ENCODE measurements around the gene DENND11. TPM values are rescaled to one million over a fixed set of nuclear protein-coding genes. Genes with fewer than 3 reads are reported as not detected.

DENND11 gene
- polyA plus RNA-seq, 1 of the 3 experiments (the other 2 are of a cell fraction), result 5.5 TPM

GRCh38 chr7:141664450-141664849 lies 37.5 kb downstream of the DENND11 start:
- ChIA-PET POLR2A (no interaction called here), CTCF (interaction anchor here (0.8 to 7.9 kb wide), 4 partner anchors 10 to 73 kb away, joined by 3 to 39 read pairs (median 20); no protein-coding TSS in a partner anchor)
- H2AFZ ChIP-seq (ENCODE audit: low read depth), result no peak overlapping the region
- TF ChIP-seq USF2 (IDR thresholded peaks at IDR 0.05; ENCODE audit: borderline replicate concordance, low read depth, low read length), result no peak
- TF ChIP-seq CTCF (IDR thresholded peaks at IDR 0.05), result no peak
- no peak for TF ChIP-seq USF1 (IDR thresholded peaks at IDR 0.05; ENCODE audit: borderline replicate concordance, low read depth)
- no peak for TF ChIP-seq MXI1 (IDR thresholded peaks at IDR 0.05; ENCODE audit: low read depth, low read length)
- TF ChIP-seq, protein P1, sequence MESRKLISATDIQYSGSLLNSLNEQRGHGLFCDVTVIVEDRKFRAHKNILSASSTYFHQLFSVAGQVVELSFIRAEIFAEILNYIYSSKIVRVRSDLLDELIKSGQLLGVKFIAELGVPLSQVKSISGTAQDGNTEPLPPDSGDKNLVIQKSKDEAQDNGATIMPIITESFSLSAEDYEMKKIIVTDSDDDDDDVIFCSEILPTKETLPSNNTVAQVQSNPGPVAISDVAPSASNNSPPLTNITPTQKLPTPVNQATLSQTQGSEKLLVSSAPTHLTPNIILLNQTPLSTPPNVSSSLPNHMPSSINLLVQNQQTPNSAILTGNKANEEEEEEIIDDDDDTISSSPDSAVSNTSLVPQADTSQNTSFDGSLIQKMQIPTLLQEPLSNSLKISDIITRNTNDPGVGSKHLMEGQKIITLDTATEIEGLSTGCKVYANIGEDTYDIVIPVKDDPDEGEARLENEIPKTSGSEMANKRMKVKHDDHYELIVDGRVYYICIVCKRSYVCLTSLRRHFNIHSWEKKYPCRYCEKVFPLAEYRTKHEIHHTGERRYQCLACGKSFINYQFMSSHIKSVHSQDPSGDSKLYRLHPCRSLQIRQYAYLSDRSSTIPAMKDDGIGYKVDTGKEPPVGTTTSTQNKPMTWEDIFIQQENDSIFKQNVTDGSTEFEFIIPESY (IDR thresholded peaks at IDR 0.05; ENCODE audit: borderline replicate concordance, low read depth), result no peak
- TF ChIP-seq CHD2 (IDR thresholded peaks at IDR 0.05; ENCODE audit: low read length, partially characterized antibody), result no peak
- no peak for DNase-seq
- H3K79me2 ChIP-seq (ENCODE audit: insufficient read depth), result no peaks in the 10 kb centered on the region
- peaks cover 27 to 59% of the 10 kb centered on the region in 2 experiments for H3K36me3 ChIP-seq (replicated peaks in 1 of 2; ENCODE audit: control insufficient read depth in 1 of 2, insufficient read depth in 2 of 2, low read length in 1 of 2)
- H3K27ac ChIP-seq (ENCODE audit: low read depth in 2 of 2, low read length in 1 of 2), result no peak overlapping the region
- WGBS (ENCODE audit: low lambda C conversion rate), result 91% methylated on average over 6 of the region's 6 CpGs
- H3K9me3 ChIP-seq, result no peaks in the 10 kb centered on the region
- no peaks in the 10 kb centered on the region for H3K27me3 ChIP-seq (ENCODE audit: insufficient read depth)
- no peak overlapping the region for H3K9ac ChIP-seq
- no peaks in the 10 kb centered on the region for H3F3A ChIP-seq (replicated peaks; ENCODE audit: insufficient read depth)
- H3K9me2 ChIP-seq, result no peaks in the 10 kb centered on the region
- no peak overlapping the region for H3K4me2 ChIP-seq
- no peak overlapping the region for H3K4me3 ChIP-seq (ENCODE audit: low read depth in 2 of 2, low read length in 1 of 2)
- no peaks in the 10 kb centered on the region for H3K4me1 ChIP-seq (ENCODE audit: control insufficient read depth in 1 of 2, insufficient read depth in 2 of 2, low read depth in 1 of 2, low read length in 1 of 2)
- no peaks in the 10 kb centered on the region for H4K20me1 ChIP-seq (ENCODE audit: insufficient read depth)

DNA sequence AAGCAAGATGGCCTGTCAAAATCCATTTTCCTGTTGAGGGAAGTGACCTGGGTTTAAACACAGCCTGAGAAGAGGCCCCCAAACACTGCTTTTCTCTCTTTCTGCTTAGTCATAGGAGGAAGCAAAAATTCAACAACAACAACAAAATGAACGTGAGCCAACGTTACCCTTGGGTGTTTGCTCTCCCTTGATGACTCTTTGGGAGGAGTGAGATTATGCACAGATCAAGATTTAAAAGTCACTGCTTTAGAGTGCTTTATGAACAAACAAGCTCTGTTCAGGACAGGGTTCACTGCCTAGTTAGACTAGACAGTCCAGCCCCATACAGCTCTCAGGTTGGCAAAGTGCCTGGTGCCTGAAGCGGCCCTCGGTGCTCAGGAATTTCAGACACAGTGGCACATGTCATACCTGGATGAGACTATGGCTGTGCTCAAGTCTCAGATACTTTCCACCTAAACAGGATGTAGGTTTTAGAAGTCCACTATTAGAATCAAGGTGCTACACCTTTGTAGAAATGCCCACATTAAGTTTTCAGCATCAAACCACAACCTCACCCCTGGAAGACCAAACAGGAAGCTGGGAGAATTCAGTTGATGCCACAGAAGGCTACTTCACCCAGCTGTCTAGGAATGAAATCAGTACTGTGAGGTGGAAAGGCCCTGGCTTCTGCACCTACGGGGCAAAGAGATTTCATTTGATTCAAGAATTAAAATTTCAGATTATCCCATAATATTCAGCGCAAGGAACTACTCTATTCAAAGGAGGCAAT lies 38.7 kb downstream of the DENND11 start:
- Histone ChIP-seq H3K79me2 (ENCODE audit: insufficient read depth) (no peaks in the 10 kb centered on the region), H2AFZ (ENCODE audit: low read depth) (no peak overlapping the region), H3K27me3 (ENCODE audit: insufficient read depth) (no peaks in the 10 kb centered on the region), H3K4me1 (ENCODE audit: control insufficient read depth in 1 of 2, insufficient read depth in 2 of 2, low read depth in 1 of 2, low read length in 1 of 2) (no peaks in the 10 kb centered on the region), H3K9me3 (no peaks in the 10 kb centered on the region), H3K27ac (ENCODE audit: low read depth in 2 of 2, low read length in 1 of 2) (peak overlapping the region in 1 of 2 experiments; percentile 18; a peak in 1 of 4 replicates), H3F3A (replicated peaks; ENCODE audit: insufficient read depth) (no peaks in the 10 kb centered on the region), H3K9ac (no peak overlapping the region), H4K20me1 (ENCODE audit: insufficient read depth) (no peaks in the 10 kb centered on the region), H3K4me2 (no peak overlapping the region), H3K9me2 (no peaks in the 10 kb centered on the region), H3K4me3 (ENCODE audit: low read depth in 2 of 2, low read length in 1 of 2) (no peak overlapping the region), H3K36me3 (replicated peaks in 1 of 2; ENCODE audit: control insufficient read depth in 1 of 2, insufficient read depth in 2 of 2, low read length in 1 of 2) (peaks cover 31 to 71% of the 10 kb centered on the region in 2 experiments)
- no peak for TF ChIP-seq SIN3A (IDR thresholded peaks at IDR 0.05; ENCODE audit: borderline replicate concordance, low read depth, low read length)
- no peak for TF ChIP-seq CTCF (IDR thresholded peaks at IDR 0.05)
- no peak for TF ChIP-seq SMC3 (IDR thresholded peaks at IDR 0.05; ENCODE audit: low read depth, low read length)
- TF ChIP-seq EP300 (IDR thresholded peaks at IDR 0.05; ENCODE audit: borderline replicate concordance in 1 of 2, low read depth in 1 of 2, low read length in 1 of 2), result no peak
- no peak for TF ChIP-seq RFX5 (IDR thresholded peaks at IDR 0.05; ENCODE audit: low read length)
- no peak for TF ChIP-seq NRF1 (IDR thresholded peaks at IDR 0.05; ENCODE audit: low read depth, low read length)
- TF ChIP-seq GABPA (IDR thresholded peaks at IDR 0.05; ENCODE audit: low read depth), result no peak
- no peak for TF ChIP-seq TCF12 (IDR thresholded peaks at IDR 0.05)
- no peak for TF ChIP-seq JUND (IDR thresholded peaks at IDR 0.05)
- TF ChIP-seq RXRA (IDR thresholded peaks at IDR 0.05; ENCODE audit: borderline replicate concordance, low read depth), result no peak
- no peak for TF ChIP-seq FOXM1 (IDR thresholded peaks at IDR 0.05; ENCODE audit: low read depth)
- no peak for TF ChIP-seq MEF2A (IDR thresholded peaks at IDR 0.05; ENCODE audit: borderline replicate concordance, low read depth)
- WGBS (ENCODE audit: low lambda C conversion rate), result 85% methylated on average over 6 of the region's 6 CpGs
- ChIA-PET POLR2A (interaction anchor here (1.2 kb wide), 1 partner anchor 75 kb away, joined by 3 read pairs; the partner anchor contains the start of gene SSBP1), CTCF (interaction anchor here (1.6 to 4.6 kb wide), 4 partner anchors 9 to 75 kb away, joined by 3 to 26 read pairs (median 15); partner anchors contain the start of gene SSBP1)
- DNase-seq, result no peak

All from SK-N-SH (cell line).